ENCODE data around the gene RAB7B.
"Not testable (repeated sequence)": the region's sequence is repeated elsewhere in the genome, so short reads cannot be mapped to it uniquely, and the experiment has no call there.

The RAB7B gene

DNA sequence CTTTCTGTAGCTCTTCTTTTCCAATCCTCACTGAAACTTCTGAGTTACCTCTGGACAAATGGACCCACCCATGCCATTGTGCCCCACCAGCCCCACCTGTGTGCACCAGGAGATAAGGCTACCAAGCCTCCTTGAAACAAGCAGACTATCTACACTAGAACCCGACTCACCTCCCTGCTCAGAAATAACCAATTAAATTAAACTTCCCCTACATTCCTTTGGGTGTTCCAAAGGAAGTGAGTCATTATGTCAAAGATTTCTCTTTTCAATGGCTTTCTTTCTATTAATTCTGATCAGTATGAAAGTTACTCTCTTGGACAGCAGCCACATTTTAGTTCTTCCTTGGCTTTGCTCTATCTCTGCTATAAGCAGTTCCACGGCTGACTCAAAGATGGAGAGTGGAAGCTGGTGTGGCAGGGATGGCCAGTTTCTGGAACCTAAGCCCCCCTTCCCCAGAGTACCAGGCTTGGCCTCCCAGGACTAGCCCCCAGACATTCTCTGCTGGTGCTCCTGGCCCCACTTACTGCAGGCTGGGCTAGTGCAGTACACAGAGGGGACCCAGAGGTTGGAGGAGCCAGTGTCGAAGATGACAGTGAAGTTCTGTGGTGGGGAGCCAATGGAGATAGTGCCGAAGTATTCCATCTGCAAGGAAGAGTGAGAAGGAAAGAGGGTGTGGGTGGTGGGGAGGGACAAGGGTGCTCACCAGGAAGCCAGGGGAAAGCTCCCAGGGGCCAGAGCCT is 18.6 kb upstream of the RAB7B start:
- no peak for DNase-seq

DNA sequence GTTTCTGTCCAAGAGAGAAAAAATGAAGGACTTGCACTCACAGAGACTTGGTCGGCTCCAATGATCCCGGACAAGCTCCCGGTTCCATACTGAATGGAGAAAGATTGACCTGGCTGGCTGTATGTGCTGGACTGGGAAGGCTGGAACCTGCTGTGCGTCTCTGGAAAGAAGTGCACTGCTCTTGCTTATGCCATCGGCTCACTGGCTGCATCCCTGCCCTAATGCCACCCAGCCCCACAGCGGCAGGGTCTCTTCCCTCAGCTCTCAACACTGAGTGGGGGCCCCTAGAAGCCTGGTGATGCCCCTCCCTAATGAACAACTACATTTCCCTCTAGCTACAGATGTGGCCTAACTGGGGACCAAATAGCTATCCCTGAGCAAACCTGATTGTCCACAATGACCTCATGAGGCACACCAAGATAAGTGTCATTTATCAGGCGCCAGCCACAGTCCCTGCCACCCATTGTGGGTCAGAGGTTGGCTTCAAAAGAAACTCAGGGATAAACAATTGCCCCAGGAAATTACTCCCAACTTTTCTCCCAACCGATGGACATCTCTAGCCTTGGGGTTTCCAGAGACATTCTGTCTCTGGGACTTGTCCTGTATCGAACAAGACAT is 17.9 kb upstream of the RAB7B start:
- no peak for DNase-seq

DNA sequence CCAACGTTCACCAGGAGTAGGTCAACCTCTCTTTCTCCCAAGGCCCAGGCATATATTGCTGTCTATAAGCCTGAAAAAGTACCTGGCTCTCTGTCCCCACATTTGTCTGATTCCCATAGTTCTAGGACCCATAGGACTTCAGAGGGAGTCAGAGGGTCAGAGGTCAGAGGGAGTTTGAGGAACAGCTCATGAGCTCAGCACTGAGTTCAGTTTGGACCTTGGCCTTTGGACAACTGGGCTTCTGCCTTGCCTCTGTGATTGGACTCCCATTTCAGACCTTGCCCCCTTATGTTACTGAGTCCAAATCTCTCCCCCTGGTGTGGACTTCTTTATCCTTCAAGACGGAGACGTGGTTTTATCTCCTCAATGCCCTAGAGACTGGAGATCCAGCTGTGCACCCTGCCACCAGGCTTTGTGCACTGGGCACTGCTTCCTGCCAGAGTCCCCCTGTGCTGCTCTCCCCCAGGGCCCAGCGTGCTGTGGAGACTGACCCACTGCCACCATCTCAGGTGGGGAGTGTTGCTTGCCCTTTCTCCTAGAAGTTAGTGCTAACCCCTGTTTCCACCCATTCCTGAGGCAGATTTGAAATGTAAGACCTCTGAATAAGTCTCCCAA is 17.3 kb upstream of the RAB7B start:
- DNase-seq: no peak

DNA sequence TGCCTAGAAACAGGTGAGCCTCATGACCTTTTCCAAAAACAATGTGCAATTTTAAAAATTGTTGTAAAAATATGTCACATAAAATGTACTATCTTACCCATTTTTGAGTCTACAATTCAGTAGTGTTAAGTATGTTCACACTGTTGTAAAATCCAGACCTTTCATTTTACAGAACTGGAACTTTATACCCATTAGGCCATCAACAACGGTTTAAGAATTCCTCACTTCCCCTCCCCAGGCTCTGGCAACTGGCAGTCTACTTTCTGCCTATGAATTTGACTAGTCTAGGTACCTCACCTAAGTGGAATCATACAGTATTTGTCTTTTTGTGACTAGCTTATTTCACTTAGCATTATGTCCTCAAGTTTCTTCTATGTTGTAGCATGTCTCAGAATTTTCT is 11.9 kb upstream of the RAB7B start:
- DNase-seq: no peak

DNA sequence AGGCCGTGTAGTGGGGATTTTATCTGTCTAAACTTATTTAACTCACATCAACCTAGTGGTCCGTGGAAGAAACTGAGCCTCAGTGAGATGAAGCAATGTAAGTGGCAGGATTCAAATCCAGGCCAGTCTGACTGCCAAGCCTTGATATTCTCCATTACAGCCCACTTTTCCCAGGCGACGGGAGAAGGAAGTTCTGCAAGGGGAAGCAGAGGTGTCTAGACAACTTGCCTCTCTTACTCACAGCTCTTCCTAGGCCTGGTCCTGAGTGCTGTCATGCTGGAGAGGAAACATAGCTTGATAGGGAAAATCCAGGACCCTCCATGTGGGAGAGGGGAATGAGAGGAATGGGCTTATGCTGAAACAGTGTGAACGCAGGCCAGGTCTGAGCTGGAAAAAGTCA is 11.4 kb upstream of the RAB7B start:
- no peak for DNase-seq

DNA sequence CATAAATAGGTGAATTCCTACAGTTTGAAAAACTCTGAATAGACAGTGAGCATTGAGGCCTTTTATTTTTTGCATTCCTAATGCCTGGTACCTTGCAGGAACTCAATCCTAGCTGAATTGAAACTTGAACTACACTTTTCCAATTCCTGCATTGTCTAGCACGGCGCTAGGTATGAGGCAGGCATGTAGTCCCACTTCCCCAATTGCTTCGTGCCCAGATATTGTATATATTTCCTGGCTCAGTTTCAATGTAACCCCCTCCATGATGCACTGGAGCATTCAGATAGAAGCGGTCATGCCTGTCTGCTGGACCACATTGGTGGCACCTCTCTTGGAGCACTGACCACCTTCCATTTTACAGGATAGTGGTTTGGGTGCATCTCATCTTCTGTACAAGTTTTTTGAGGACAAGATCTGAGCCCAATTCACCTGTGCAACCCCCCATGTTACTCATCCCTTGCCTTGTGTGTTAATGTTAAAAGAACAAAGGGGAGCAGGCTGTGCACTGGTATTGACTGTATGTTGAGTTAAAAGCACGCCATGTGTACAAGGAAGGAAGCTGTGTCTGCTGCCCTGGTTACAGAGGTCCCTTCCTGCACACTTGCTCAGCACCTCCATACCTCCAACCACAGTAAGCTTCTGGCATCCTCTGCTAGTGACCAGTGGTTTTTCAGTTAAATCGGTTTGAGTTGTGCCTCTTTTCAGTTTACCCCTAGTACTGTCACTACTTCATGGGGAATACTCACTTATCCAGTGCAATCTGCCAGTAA is 10.0 kb upstream of the RAB7B start:
- DNase-seq: no peak

DNA sequence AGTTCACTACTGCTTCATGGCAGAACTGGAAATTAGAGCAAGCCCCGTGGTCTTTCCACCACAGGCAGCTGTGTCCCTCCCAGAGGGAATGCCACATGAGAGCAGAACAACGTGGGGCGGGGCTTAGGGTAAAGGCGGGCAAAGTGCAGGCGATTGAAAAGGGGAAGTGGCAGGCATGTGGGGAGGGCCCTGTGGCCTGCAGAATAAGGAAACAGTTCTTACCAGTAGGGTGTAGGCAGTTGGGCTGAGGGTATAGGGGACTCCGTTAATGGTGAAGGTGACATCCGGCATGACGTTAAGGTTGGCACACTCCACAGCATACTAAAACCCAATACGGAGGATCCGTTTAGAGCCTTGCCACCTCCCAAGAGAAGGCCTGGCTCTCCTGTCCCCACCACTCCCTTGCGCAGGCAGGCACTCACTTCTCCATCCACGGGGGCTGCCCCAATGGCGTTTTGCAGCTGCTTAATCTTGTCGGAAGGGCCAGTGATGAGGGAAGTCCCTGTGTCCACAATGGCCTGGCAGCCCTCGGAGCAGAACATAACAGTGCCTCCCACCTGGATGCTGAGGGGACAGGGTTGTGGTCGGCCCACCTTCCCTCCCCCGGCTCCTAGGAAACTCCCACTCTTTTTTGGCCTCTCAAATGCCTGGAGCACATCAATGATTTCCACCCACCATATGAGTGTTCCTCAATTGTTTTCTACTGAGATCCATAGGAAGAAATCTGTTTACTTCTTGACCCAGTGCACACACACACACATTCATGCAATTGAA is 9.1 kb upstream of the RAB7B start:
- DNase-seq: peak; percentile 35

DNA sequence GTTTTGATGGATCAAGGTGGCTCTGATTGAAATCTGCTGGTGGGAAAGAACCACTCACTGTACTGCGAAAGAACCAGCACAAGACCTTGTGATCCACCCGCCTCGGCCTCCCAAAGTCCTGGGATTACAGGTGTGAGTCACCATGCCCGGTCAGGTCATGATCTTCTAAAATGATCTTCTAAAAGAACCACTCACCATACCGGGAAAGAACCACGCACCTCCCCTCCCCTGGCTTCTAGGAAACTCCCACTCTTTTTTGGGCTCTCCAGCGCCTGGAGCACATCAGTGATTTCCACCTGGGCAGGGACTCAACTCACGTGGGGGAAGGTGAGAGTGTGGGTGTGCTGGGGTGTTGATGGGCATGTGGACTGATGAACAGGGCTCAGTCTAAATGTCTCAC is 7.9 kb upstream of the RAB7B start:
- no peak for DNase-seq

DNA sequence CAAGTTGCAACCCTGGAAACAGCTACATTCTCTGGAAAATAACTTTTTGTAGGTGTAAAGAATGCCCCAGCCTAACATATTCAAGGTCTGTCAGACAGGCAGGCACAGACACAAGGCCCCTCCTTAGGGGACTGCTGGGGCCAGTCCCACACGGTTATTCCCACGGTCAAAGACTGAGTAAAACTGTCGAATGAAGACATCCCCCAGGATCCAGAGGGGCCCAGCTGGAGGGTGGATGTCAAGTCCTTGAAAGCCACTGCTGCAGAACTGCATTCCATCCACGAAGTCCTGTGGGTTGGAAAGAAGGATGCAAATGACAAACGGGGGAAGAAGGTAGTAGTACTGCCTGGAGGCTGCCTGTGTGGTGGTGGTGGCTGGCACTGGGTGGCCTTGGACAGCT is 6.9 kb upstream of the RAB7B start:
- no peak for DNase-seq

DNA sequence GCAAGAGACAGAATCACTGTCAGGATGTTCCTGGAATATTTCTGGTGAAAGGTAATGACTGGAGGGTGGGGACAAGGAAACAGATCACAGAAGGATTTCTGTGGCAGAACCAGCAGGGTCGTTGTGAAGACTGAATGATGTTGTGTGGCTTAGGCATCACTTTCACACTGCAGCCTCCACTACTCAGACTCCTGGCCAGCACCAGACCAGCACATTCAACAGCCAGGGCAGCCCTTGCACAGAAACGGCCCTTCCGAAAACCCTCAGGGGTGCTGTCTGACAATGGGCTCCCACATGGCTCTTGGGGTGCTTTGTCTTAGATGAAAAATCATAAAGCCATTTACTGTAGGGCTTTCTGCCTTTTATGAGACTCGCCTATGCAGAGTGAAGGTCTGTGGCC is 3.8 kb upstream of the RAB7B start:
- DNase-seq: no peak

DNA sequence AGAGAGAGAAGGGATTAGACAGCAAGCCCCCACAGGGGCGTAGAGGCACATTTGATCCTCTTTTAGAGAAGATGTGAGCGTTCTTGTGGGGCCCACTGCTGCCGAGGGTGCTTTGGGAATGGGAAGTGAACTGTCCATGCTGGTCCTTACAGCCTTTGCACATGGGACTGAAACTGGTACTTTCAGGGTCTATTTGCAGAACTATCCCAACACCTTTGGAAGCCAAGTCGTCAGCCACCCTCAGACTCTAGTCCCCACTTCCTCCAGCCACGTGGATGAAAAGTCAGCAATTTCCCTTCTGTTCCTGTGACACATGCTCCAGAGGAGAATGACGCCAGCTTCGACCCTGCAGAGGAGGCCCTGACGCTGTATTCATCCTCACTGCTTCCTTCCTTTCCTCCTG is 2.6 kb upstream of the RAB7B start:
- no peak for DNase-seq

DNA sequence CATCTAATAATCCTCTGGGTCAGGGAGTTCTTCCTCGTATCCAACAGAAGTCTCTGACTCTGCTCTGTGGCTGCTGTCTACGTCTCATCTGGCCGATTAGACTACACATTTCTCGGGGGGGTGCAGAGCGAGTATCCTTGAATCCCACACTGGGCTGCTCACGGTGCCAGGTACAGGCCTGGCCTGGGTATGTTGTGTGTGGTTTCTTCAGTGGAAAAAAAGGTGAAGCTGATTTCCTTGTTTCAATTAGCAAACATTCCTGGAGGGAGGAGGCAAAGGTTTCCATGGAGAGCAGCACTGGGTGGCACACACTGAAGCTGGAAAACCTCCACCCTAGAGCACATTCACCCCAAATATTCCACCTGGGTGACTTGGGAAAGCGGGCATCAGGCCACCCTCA is 2.0 kb upstream of the RAB7B start:
- no peak for DNase-seq

DNA sequence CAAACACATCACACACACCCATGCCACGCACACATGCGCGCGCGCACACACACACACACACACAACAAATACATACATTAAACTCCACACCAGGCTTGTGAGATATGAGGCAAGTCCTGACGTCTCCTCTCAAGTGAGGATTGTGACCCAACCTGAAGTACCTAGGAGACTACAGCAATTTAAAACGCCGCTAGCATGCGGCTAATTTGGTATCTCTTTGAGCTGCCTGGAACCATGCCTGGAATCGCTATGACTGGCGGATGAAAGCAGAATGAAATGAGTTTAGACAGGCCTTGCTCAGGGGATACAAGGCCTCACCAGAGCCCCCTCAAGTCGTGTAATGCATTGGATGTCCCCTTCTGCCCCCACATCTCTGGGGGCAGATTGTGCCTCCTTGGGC is 1.6 kb upstream of the RAB7B start:
- no peak for DNase-seq

DNA sequence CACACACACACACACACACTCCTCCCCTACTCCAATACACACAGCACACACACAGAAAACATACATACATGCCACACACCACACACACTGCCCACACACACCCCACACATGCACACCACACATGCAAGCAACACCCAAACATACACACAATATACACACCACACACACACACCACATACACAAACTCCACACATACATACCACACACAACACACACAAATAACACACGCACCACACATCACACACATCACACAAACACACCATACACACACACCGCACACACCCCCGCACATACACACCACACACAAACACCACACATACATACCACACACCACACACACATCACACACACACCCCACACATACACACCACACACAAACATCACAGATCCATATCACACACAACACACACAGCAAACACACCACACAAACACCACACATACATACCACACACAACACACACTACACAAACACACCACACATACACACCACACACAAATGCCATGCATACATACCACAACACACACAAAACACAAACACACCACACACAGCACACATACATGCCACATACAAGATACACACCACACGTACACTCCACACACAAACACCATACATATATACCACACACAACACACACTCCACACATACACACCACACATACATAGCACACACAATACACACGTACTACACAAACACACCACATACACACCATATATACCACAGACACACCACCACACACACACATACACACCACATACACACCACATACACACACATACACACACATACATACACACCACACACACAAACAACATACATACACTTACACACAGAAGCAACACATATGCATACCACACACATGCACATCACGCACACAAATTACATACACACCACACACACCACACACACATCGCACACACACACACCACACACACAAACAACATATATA is 932 bp upstream of the RAB7B start:
- DNase-seq: no peak

DNA sequence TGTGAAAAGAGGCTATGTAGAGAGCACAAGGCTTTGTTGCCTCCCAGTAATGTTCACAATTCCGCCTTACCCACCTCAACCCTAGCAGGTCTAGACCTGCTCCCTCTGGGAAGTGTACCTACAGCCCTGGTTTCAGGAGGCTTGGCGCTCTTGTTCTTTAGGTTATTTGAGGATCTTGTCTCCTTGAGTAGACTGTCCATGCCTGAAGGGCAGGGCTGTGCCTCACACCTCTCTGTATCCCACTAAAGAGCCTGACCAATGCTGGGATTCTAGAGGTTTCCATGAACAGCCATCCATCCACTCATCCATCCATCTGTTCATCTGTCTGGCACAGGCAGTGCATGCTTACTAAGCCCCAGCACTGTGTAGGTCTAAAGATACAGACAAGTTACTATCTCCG is 1.0 kb downstream of the RAB7B start:
- DNase-seq: no peak

DNA sequence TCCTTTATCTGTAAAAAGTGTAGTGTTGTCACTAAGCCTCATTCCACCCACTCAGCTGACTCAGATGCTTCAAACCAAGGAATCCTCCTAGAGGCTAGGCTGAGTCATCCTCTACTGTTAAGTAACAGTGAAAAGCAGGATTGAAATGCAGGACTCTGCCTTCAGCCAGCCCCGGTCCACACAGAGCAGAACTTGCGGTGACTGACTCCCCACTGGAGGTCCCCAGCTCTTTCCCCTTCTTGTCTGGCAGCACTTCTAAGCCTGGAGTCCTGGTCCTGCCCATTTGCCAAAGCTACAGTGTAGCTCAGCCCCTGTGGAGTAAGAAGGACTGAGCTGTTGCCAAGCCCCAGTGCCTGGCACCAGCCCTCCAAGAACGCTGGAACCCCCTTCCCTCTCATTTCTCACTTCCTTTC is 1.7 kb downstream of the RAB7B start:
- no peak for DNase-seq

DNA sequence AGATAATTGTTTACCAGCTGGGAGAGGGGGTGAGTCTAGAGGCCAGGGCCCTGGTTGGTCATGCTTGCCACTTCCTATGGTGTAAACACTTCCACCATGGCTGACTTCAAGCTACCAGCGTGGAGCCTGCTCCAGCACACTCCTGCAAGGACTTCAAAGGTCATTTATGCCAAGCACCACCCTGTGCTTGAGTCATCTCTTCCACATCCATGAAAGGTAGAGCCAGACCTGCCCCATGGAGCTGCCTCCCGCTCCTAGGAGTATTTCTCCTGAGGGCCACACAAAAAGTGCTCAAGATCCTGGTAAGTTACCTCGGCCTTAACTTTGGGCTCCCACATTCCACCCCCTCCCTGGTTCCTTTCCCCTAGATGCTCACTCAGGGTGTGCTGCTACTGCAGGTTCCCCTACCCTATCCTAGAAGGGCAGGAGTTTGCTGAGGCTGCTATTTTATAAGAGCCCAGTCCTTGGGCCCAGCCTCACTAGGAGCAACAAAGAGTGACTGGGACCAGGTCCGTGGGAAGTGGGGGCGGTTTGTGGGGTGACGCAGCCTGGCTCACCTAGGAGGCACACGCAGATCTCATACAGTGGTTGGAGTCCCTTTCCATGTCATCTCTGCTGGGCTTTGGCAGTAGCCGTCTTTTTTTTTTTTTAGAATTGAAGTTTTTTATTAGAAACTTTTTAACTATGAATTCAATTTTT is 2.4 kb downstream of the RAB7B start:
- DNase-seq: no peak

DNA sequence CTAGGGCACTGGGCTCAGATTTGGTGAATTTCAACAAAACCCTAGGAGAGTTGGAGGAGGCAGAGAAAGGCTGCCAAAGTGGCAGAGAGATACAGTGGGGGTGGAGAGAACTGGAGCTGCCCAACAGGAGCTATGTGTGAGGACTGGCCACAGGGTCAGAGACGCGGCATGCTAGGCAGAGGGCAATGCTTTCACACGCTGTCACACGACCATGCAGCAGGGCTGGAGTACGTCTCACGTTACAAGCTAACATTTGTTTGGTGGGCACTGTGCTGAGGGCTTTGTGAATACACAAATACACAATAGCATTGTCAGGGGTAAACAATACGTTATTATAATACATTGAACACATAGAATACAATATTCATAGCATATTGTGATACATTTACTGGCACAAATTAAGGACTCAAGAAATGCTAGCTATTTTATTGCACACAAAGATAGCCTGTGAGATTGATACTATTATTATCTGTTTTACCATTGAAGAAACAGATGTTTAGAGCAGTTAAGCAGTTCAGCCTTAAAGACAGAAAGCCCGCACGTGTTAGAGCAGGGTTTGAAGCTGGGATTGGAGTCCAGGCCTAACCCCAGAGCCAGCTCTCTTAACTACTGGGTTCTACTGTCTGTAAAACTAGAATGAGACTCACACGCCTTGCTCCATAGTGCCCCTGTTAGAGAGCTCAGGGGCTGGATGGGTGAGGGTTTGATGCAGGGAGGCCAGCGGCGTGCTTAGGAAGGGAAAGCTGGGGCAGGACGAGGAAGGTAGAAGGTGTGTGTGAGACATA is 4.5 kb downstream of the RAB7B start:
- DNase-seq: no peak

DNA sequence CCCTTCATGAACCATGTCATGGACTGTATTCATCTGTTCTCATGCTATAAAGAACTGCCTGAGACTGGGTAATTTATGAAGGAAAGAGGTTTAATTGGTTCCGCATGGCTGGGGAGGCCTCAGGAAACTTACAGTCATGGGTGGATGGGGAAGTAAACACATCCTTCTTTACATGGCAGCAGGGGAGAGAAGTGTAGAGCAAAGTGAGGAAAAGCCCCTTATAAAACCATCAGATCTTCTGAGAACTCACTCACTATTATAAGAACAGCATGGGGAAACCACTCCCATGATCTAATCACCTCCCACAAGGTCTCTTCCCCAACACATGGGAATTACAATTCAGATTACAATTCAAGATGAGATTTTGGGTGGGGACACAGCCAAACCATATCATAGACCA is 6.6 kb downstream of the RAB7B start:
- not testable (repeated sequence) for DNase-seq

DNA sequence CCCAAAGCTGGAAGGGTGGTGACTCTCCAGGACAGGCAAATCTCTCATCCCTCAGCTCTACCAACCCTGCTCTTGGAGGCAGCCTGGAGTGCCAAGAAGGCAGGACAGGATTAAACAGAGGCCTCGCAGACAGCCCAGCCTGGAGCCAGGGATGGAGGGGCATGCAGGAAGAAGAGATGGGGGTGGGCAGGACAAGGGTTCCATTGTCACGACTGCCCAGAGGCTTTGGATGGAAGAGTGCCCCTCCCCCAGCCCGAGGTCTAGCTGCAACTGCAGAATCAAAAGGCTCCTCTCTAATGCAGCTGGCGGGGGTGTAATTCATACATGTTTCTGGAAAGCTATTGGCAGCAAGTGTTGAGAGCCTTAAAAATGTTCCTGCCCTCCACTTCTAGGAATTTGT is 8.8 kb downstream of the RAB7B start:
- DNase-seq: no peak
